HG02840 (cell line): ENCODE data around the gene DMWD.

Source experiments
- ATAC-seq: cut with Tn5 transposase; IDR thresholded peaks from one replicate; pipeline ENCODE4 v1.9.1; 2021; ENCODE audit warnings: mild to moderate bottlenecking, moderate library complexity, moderate number of reproducible peaks; ENCODE audit not compliant: unreplicated experiment, low FRiP score

DMWD gene

GRCh38 chr19:45792470-45793177 lies at the start of gene DMWD:
TSS of gene DMWD (minus strand) at chr19:45792845. CDS start at chr19:45792756, 89 bp downstream.
- ATAC-seq: peak; percentile 86

GRCh38 chr19:45842198-45842597 lies 49.6 kb upstream of the DMWD start:
- ATAC-seq: no peak

- no peak for ATAC-seq
These were observed 42.3 kb upstream of the DMWD start for GRCh38 chr19:45834970-45835369.

- ATAC-seq: no peak
These were observed 36.3 kb upstream of the DMWD start for GRCh38 chr19:45828945-45829344.

GRCh38 chr19:45828523-45828922 lies 35.9 kb upstream of the DMWD start:
- ATAC-seq: no peak

- ATAC-seq: no peak
These were observed 34.9 kb upstream of the DMWD start for GRCh38 chr19:45827459-45828093.

- ATAC-seq: no peak
These were observed 34.3 kb upstream of the DMWD start for GRCh38 chr19:45826934-45827333.

- no peak for ATAC-seq
These were observed 33.6 kb upstream of the DMWD start for GRCh38 chr19:45825917-45826893.

- ATAC-seq: no peak
These were observed 32.6 kb upstream of the DMWD start for GRCh38 chr19:45825263-45825605.

GRCh38 chr19:45824531-45825262 lies 32.1 kb upstream of the DMWD start:
- ATAC-seq: no peak

GRCh38 chr19:45824041-45824471 lies 31.4 kb upstream of the DMWD start:
- no peak for ATAC-seq

- ATAC-seq: no peak
These were observed 30.5 kb upstream of the DMWD start for GRCh38 chr19:45823182-45823581.

- no peak for ATAC-seq
These were observed 30.1 kb upstream of the DMWD start for GRCh38 chr19:45822716-45823115.

- no peak for ATAC-seq
These were observed 28.9 kb upstream of the DMWD start for GRCh38 chr19:45821570-45821969.

- no peak for ATAC-seq
These were observed 28.5 kb upstream of the DMWD start for GRCh38 chr19:45821103-45821521.

- no peak for ATAC-seq
These were observed 27.9 kb upstream of the DMWD start for GRCh38 chr19:45820413-45821102.

GRCh38 chr19:45819769-45820168 lies 27.1 kb upstream of the DMWD start:
- no peak for ATAC-seq

GRCh38 chr19:45817725-45818301 lies 25.2 kb upstream of the DMWD start:
- no peak for ATAC-seq

GRCh38 chr19:45817010-45817724 lies 24.5 kb upstream of the DMWD start:
- ATAC-seq: peak; percentile 88
